HEK293 (cell line): ENCODE data around the gene PGS1.

ENCODE experiments used
- BCL11B ChIP-seq: fragments of 450-650 bp; formaldehyde crosslinking; IDR thresholded peaks from 2 replicates; pipeline ENCODE4 v1.5.1; 2016; ENCODE audit warnings: low read depth, missing biosample characterization, missing genetic modification characterization
- KLF10 ChIP-seq: fragments of 450-650 bp; IDR thresholded peaks from 2 replicates; pipeline ENCODE4 v1.5.1; 2018; ENCODE audit warnings: missing biosample characterization, mild to moderate bottlenecking, missing genetic modification characterization
- KLF7 ChIP-seq: fragments of 450-650 bp; formaldehyde crosslinking; IDR thresholded peaks from 2 replicates; pipeline ENCODE4 v1.5.1; 2016; ENCODE audit warnings: missing biosample characterization, missing genetic modification characterization, borderline replicate concordance
- MYNN ChIP-seq: fragments of 450-650 bp; formaldehyde crosslinking; IDR thresholded peaks from 2 replicates; pipeline ENCODE4 v1.5.1; 2016; ENCODE audit warnings: missing biosample characterization, missing genetic modification characterization, borderline replicate concordance
- ZNF138 ChIP-seq: fragments of 450-650 bp; formaldehyde crosslinking; IDR thresholded peaks from 2 replicates; pipeline ENCODE4 v1.5.1; 2016; ENCODE audit warnings: missing biosample characterization, missing genetic modification characterization, borderline replicate concordance
- ZNF140 ChIP-seq: fragments of 450-650 bp; formaldehyde crosslinking; IDR thresholded peaks from 2 replicates; pipeline ENCODE4 v1.5.1; 2016; ENCODE audit warnings: missing biosample characterization, missing genetic modification characterization
- ZNF202 ChIP-seq: fragments of 450-650 bp; formaldehyde crosslinking; IDR thresholded peaks from 2 replicates; pipeline ENCODE4 v1.5.1; 2016; ENCODE audit warnings: missing biosample characterization, missing genetic modification characterization, borderline replicate concordance
- ZNF214 ChIP-seq: fragments of 450-650 bp; formaldehyde crosslinking; IDR thresholded peaks from 2 replicates; pipeline ENCODE4 v1.5.1; 2017; ENCODE audit warnings: missing biosample characterization, mild to moderate bottlenecking, missing genetic modification characterization, borderline replicate concordance
- ZNF266 ChIP-seq: fragments of 450-650 bp; formaldehyde crosslinking; IDR thresholded peaks from 2 replicates; pipeline ENCODE4 v1.5.1; 2016; ENCODE audit warnings: missing biosample characterization, missing genetic modification characterization, low read depth
- ZNF416 ChIP-seq: fragments of 450-650 bp; formaldehyde crosslinking; IDR thresholded peaks from 2 replicates; pipeline ENCODE4 v1.5.1; 2016; ENCODE audit warnings: missing biosample characterization, missing genetic modification characterization
- ZNF514 ChIP-seq: fragments of 450-650 bp; formaldehyde crosslinking; IDR thresholded peaks from 2 replicates; pipeline ENCODE4 v1.5.1; 2016; ENCODE audit warnings: missing biosample characterization, missing genetic modification characterization
- ZNF600 ChIP-seq: fragments of 450-650 bp; formaldehyde crosslinking; IDR thresholded peaks from 2 replicates; pipeline ENCODE4 v1.5.1; 2016; ENCODE audit warnings: missing biosample characterization, missing genetic modification characterization
- TF ChIP-seq, protein P1 (sequence below): fragments of 450-650 bp; formaldehyde crosslinking; IDR thresholded peaks from 2 replicates; pipeline ENCODE4 v1.5.1; 2016; ENCODE audit warnings: missing biosample characterization, missing genetic modification characterization
- TF ChIP-seq, protein P2 (sequence below): fragments of 450-650 bp; formaldehyde crosslinking; IDR thresholded peaks from 2 replicates; pipeline ENCODE4 v1.5.1; 2016; ENCODE audit warnings: missing biosample characterization, missing genetic modification characterization
- TF ChIP-seq, protein P3 (sequence below): fragments of 450-650 bp; formaldehyde crosslinking; IDR thresholded peaks from 2 replicates; pipeline ENCODE4 v1.5.1; 2016; ENCODE audit warnings: missing biosample characterization, missing genetic modification characterization
- TF ChIP-seq, protein P4 (sequence below): fragments of 450-650 bp; formaldehyde crosslinking; IDR thresholded peaks from 2 replicates; pipeline ENCODE4 v1.5.1; 2017; ENCODE audit warnings: missing biosample characterization, missing genetic modification characterization
- TF ChIP-seq, protein P5 (sequence below): fragments of 450-650 bp; formaldehyde crosslinking; IDR thresholded peaks from 2 replicates; pipeline ENCODE4 v1.5.1; 2016; ENCODE audit warnings: missing biosample characterization, missing genetic modification characterization
- TF ChIP-seq, protein P6 (sequence below): fragments of 450-650 bp; formaldehyde crosslinking; IDR thresholded peaks from 2 replicates; pipeline ENCODE4 v1.5.1; 2016; ENCODE audit warnings: missing biosample characterization, missing genetic modification characterization
- TF ChIP-seq, protein P7 (sequence below): fragments of 450-650 bp; formaldehyde crosslinking; optimal IDR thresholded peaks from 2 replicates; pipeline ENCODE3; 2016; ENCODE audit warnings: missing biosample characterization, mild to moderate bottlenecking, missing genetic modification characterization
- TF ChIP-seq, protein P8 (sequence below): fragments of 450-650 bp; IDR thresholded peaks from 2 replicates; pipeline ENCODE4 v1.5.1; 2018; ENCODE audit warnings: missing biosample characterization, missing genetic modification characterization

Gene PGS1

DNA sequence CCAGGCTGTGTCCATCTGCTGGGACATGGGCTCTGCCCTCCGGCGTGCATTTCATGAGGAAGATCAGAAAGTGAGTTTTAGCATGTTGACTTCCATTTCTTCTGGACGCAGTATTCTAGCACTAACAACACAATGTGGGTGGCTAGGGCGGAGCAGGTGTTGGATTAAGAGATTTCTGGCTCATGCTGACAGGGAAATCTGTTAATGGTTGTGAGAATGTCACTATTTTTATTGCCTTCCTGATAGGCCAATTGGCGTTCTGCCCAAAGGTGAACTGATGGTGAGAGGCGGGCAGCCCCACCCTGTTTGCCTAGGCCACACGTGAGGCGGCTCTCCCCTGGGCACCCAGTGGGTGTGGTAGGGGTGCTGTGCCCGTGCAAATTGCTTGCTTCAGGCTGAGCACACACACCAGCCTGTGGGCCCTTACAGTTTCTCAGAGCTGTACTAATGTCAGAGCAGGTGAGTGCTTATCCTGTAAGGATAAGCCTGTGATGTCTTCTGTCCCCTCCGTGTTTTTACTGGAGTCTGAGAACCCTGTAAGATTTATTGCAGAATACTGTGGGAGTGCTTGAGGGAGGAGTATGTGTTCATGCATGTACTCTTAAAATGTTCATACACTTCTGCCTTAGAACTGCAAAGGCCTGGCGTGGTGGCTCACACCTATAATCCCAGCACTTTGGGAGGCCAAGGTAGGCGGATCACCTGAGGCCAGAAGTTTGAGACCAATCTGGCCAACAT lies 30.9 kb downstream of the PGS1 start (continued):
- TF ChIP-seq ZNF202 (tag by site-specific recombination), result no peak
- no peak for TF ChIP-seq ZNF266 (tag by site-specific recombination)
- TF ChIP-seq, protein P1, sequence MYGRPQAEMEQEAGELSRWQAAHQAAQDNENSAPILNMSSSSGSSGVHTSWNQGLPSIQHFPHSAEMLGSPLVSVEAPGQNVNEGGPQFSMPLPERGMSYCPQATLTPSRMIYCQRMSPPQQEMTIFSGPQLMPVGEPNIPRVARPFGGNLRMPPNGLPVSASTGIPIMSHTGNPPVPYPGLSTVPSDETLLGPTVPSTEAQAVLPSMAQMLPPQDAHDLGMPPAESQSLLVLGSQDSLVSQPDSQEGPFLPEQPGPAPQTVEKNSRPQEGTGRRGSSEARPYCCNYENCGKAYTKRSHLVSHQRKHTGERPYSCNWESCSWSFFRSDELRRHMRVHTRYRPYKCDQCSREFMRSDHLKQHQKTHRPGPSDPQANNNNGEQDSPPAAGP (tag by site-specific recombination), result peak; percentile 99
- TF ChIP-seq, protein P2, sequence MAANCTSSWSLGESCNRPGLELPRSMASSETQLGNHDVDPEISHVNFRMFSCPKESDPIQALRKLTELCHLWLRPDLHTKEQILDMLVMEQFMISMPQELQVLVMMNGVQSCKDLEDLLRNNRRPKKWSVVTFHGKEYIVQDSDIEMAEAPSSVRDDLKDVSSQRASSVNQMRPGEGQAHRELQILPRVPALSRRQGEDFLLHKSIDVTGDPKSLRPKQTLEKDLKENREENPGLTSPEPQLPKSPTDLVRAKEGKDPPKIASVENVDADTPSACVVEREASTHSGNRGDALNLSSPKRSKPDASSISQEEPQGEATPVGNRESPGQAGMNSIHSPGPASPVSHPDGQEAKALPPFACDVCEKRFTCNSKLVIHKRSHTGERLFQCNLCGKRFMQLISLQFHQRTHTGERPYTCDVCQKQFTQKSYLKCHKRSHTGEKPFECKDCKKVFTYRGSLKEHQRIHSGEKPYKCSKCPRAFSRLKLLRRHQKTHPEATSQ, result no peak
- no peak for TF ChIP-seq ZNF514
- no peak for TF ChIP-seq ZNF140 (tag by site-specific recombination)
- TF ChIP-seq KLF10 (tag by site-specific recombination), result no peak
- TF ChIP-seq, protein P3, sequence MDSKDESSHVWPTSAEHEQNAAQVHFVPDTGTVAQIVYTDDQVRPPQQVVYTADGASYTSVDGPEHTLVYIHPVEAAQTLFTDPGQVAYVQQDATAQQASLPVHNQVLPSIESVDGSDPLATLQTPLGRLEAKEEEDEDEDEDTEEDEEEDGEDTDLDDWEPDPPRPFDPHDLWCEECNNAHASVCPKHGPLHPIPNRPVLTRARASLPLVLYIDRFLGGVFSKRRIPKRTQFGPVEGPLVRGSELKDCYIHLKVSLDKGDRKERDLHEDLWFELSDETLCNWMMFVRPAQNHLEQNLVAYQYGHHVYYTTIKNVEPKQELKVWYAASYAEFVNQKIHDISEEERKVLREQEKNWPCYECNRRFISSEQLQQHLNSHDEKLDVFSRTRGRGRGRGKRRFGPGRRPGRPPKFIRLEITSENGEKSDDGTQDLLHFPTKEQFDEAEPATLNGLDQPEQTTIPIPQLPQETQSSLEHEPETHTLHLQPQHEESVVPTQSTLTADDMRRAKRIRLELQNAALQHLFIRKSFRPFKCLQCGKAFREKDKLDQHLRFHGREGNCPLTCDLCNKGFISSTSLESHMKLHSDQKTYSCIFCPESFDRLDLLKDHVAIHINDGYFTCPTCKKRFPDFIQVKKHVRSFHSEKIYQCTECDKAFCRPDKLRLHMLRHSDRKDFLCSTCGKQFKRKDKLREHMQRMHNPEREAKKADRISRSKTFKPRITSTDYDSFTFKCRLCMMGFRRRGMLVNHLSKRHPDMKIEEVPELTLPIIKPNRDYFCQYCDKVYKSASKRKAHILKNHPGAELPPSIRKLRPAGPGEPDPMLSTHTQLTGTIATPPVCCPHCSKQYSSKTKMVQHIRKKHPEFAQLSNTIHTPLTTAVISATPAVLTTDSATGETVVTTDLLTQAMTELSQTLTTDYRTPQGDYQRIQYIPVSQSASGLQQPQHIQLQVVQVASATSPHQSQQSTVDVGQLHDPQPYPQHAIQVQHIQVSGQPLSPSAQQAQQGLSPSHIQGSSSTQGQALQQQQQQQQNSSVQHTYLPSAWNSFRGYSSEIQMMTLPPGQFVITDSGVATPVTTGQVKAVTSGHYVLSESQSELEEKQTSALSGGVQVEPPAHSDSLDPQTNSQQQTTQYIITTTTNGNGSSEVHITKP (tag by site-specific recombination), result 0 out of 2 replicates have a peak, but pooled peaks have one; percentile 20
- TF ChIP-seq, protein P4, sequence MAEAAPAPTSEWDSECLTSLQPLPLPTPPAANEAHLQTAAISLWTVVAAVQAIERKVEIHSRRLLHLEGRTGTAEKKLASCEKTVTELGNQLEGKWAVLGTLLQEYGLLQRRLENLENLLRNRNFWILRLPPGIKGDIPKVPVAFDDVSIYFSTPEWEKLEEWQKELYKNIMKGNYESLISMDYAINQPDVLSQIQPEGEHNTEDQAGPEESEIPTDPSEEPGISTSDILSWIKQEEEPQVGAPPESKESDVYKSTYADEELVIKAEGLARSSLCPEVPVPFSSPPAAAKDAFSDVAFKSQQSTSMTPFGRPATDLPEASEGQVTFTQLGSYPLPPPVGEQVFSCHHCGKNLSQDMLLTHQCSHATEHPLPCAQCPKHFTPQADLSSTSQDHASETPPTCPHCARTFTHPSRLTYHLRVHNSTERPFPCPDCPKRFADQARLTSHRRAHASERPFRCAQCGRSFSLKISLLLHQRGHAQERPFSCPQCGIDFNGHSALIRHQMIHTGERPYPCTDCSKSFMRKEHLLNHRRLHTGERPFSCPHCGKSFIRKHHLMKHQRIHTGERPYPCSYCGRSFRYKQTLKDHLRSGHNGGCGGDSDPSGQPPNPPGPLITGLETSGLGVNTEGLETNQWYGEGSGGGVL (tag by site-specific recombination), result no peak
- TF ChIP-seq, protein P5, sequence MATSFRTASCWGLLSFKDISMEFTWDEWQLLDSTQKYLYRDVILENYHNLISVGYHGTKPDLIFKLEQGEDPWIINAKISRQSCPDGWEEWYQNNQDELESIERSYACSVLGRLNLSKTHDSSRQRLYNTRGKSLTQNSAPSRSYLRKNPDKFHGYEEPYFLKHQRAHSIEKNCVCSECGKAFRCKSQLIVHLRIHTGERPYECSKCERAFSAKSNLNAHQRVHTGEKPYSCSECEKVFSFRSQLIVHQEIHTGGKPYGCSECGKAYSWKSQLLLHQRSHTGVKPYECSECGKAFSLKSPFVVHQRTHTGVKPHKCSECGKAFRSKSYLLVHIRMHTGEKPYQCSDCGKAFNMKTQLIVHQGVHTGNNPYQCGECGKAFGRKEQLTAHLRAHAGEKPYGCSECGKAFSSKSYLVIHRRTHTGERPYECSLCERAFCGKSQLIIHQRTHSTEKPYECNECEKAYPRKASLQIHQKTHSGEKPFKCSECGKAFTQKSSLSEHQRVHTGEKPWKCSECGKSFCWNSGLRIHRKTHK (tag by site-specific recombination), result no peak
- TF ChIP-seq, protein P6, sequence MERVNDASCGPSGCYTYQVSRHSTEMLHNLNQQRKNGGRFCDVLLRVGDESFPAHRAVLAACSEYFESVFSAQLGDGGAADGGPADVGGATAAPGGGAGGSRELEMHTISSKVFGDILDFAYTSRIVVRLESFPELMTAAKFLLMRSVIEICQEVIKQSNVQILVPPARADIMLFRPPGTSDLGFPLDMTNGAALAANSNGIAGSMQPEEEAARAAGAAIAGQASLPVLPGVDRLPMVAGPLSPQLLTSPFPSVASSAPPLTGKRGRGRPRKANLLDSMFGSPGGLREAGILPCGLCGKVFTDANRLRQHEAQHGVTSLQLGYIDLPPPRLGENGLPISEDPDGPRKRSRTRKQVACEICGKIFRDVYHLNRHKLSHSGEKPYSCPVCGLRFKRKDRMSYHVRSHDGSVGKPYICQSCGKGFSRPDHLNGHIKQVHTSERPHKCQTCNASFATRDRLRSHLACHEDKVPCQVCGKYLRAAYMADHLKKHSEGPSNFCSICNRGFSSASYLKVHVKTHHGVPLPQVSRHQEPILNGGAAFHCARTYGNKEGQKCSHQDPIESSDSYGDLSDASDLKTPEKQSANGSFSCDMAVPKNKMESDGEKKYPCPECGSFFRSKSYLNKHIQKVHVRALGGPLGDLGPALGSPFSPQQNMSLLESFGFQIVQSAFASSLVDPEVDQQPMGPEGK (tag by site-specific recombination), result 0 out of 2 replicates have a peak, but pooled peaks have one; percentile 23
- TF ChIP-seq ZNF416 (tag by site-specific recombination), result no peak
- no peak for TF ChIP-seq MYNN
- TF ChIP-seq, protein P7, sequence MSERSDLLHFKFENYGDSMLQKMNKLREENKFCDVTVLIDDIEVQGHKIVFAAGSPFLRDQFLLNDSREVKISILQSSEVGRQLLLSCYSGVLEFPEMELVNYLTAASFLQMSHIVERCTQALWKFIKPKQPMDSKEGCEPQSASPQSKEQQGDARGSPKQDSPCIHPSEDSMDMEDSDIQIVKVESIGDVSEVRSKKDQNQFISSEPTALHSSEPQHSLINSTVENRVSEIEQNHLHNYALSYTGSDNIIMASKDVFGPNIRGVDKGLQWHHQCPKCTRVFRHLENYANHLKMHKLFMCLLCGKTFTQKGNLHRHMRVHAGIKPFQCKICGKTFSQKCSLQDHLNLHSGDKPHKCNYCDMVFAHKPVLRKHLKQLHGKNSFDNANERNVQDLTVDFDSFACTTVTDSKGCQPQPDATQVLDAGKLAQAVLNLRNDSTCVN (tag by site-specific recombination), result peak; percentile 11
- peak; percentile 43; the same call in 1 of the 2 replicates for TF ChIP-seq ZNF600 (tag by site-specific recombination)
- peak; percentile 87; the same call in 1 of the 2 replicates for TF ChIP-seq KLF7 (tag by site-specific recombination)
- no peak for TF ChIP-seq ZNF138
- TF ChIP-seq ZNF214 (tag by site-specific recombination), result no peak
- TF ChIP-seq BCL11B, result no peak
- TF ChIP-seq, protein P8, sequence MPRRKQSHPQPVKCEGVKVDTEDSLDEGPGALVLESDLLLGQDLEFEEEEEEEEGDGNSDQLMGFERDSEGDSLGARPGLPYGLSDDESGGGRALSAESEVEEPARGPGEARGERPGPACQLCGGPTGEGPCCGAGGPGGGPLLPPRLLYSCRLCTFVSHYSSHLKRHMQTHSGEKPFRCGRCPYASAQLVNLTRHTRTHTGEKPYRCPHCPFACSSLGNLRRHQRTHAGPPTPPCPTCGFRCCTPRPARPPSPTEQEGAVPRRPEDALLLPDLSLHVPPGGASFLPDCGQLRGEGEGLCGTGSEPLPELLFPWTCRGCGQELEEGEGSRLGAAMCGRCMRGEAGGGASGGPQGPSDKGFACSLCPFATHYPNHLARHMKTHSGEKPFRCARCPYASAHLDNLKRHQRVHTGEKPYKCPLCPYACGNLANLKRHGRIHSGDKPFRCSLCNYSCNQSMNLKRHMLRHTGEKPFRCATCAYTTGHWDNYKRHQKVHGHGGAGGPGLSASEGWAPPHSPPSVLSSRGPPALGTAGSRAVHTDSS (tag by site-specific recombination), result no peak
